HepG2 (cell line): ENCODE measurements around the gene C20orf204. TPM values are rescaled to one million over a fixed set of nuclear protein-coding genes. Genes with fewer than 3 reads are reported as not detected.
A peak's percentile ranks its signal among the peaks of the same experiment; 100 is the strongest.

Experiments
- DMTF1 ChIP-seq: sonication (generic); formaldehyde crosslinking; IDR thresholded peaks from 2 replicates; pipeline ENCODE4 v1.4.0; 2020; ENCODE audit warnings: mild to moderate bottlenecking, missing genetic modification reagents
- DNMT1 ChIP-seq: sonication (generic); formaldehyde crosslinking; IDR thresholded peaks from 2 replicates; pipeline ENCODE4 v1.5.1; 2020; ENCODE audit warnings: mild to moderate bottlenecking, missing genetic modification reagents
- EZH2 ChIP-seq: conservative IDR thresholded peaks from 2 replicates; pipeline ENCODE4 v1.6.1; 2012; ENCODE audit warnings: mild to moderate bottlenecking, low read depth, low read length, moderate library complexity
- FOXK2 ChIP-seq: fragments of 450-650 bp; IDR thresholded peaks from 2 replicates; pipeline ENCODE4 v1.6.1; 2016
- FOXM1 ChIP-seq: sonication (generic); formaldehyde crosslinking; IDR thresholded peaks from 2 replicates; pipeline ENCODE4 v1.5.0; 2020; ENCODE audit warnings: missing genetic modification reagents
- IRF1 ChIP-seq: sonication (generic); formaldehyde crosslinking; IDR thresholded peaks from 2 replicates; pipeline ENCODE4 v1.4.0; 2020; ENCODE audit warnings: low read depth, mild to moderate bottlenecking, missing genetic modification reagents
- KAT8 ChIP-seq: IDR thresholded peaks from 2 replicates; pipeline ENCODE4 v1.6.1; 2016; ENCODE audit warnings: missing genetic modification reagents, missing compliant biosample characterization
- KLF15 ChIP-seq: sonication (generic); formaldehyde crosslinking; IDR thresholded peaks from 2 replicates; pipeline ENCODE4 v1.8.1; 2023; ENCODE audit warnings: borderline replicate concordance, mild to moderate bottlenecking, inconsistent platforms, missing genetic modification reagents, mixed read lengths
- NFIB ChIP-seq: sonication (generic); formaldehyde crosslinking; IDR thresholded peaks from 2 replicates; pipeline ENCODE4 v1.9.0; 2021; ENCODE audit warnings: missing genetic modification reagents, mild to moderate bottlenecking, borderline replicate concordance
- PHF21A ChIP-seq: sonication (generic); formaldehyde crosslinking; IDR thresholded peaks from 2 replicates; pipeline ENCODE4 v1.5.0; 2020; ENCODE audit warnings: mild to moderate bottlenecking, missing genetic modification reagents
- SP5 ChIP-seq: IDR thresholded peaks from 2 replicates; pipeline ENCODE4 v1.6.1; 2016; ENCODE audit warnings: low read depth, borderline replicate concordance
- TFDP2 ChIP-seq: sonication (generic); formaldehyde crosslinking; IDR thresholded peaks from 2 replicates; pipeline ENCODE4 v1.4.0; 2020; ENCODE audit warnings: missing genetic modification reagents
- THRA ChIP-seq: sonication (generic); formaldehyde crosslinking; IDR thresholded peaks from 2 replicates; pipeline ENCODE4 v1.4.0; 2020; ENCODE audit warnings: missing genetic modification reagents, borderline replicate concordance
- ZFP36L2 ChIP-seq: sonication (generic); formaldehyde crosslinking; IDR thresholded peaks from 2 replicates; pipeline ENCODE4 v1.4.0; 2020; ENCODE audit warnings: missing genetic modification reagents
- ZNF280B ChIP-seq: sonication (generic); formaldehyde crosslinking; IDR thresholded peaks from 2 replicates; pipeline ENCODE4 v1.5.0; 2020; ENCODE audit warnings: missing genetic modification reagents, mild to moderate bottlenecking, borderline replicate concordance
- ZNF496 ChIP-seq: sonication (generic); formaldehyde crosslinking; IDR thresholded peaks from 2 replicates; pipeline ENCODE4 v1.8.1; 2023; ENCODE audit warnings: mild to moderate bottlenecking, moderate library complexity, missing genetic modification reagents; ENCODE audit not compliant: insufficient replicate concordance
- ZNF562 ChIP-seq: sonication (generic); formaldehyde crosslinking; IDR thresholded peaks from 2 replicates; pipeline ENCODE4 v1.8.0; 2022; ENCODE audit warnings: missing genetic modification reagents, borderline replicate concordance
- ZNF800 ChIP-seq: sonication (generic); formaldehyde crosslinking; IDR thresholded peaks from 2 replicates; pipeline ENCODE4 v1.4.0; 2020; ENCODE audit warnings: missing genetic modification reagents
- ZNF878 ChIP-seq: sonication (generic); formaldehyde crosslinking; IDR thresholded peaks from 2 replicates; pipeline ENCODE4 v1.8.1; 2023; ENCODE audit warnings: mild to moderate bottlenecking, missing genetic modification reagents, moderate library complexity
- ZSCAN29 ChIP-seq: sonication (generic); formaldehyde crosslinking; conservative IDR thresholded peaks from 2 replicates; pipeline ENCODE4 v1.4.0; 2020; ENCODE audit warnings: mild to moderate bottlenecking, missing genetic modification reagents
- polyA plus RNA-seq, 8 experiments: library from polyadenylated mRNA; depleted of rRNA in 3 of 8; stranded (reverse) in 7 of 8; unstranded in 1 of 8; fragments of >200 nt; fragmentation: Illumina TruSeq in 4 of 8; extraction: Trizol in 4 of 8; gene quantifications; 2 replicates each; pipeline versions ENCODE4 v1.2.1 to v1.2.3, GENCODE V29; 2011 to 2016; ENCODE audit warnings: low read depth in 4 of 8, missing spikeins in 1 of 8, mixed read lengths in 1 of 8; ENCODE audit not compliant: insufficient read depth in 1 of 8
- total RNA-seq, 5 experiments: library from RNA; depleted of rRNA; stranded (reverse); fragments of >200 nt; fragmentation: Illumina TruSeq; extraction: Trizol; gene quantifications; 2 replicates each; pipeline ENCODE4 v1.2.3, GENCODE V29; 2016; ENCODE audit warnings: low read depth in 1 of 5

The C20orf204 gene
- total and polyA plus RNA-seq, 2 of the 13 experiments (the other 11 are each of a cell fraction or from before 2014, with no cell fraction given): 22.1 to 80.0 TPM

GRCh38 chr20:64040231-64041039, 4.5 kb downstream of the C20orf204 start (continued):
- TF ChIP-seq NFIB (0 out of 2 replicates have a peak, but pooled peaks have one; percentile 10), ZSCAN29 (CRISPR knock-in tag) (no peak), ZNF280B (CRISPR knock-in tag) (no peak), ZFP36L2 (CRISPR knock-in tag) (no peak; the same call in 1 of the 2 replicates), IRF1 (CRISPR knock-in tag) (peak; percentile 36; the same call in 1 of the 2 replicates), ZNF496 (CRISPR knock-in tag) (no peak), ZNF878 (no peak), PHF21A (CRISPR knock-in tag) (0 out of 2 replicates have a peak, but pooled peaks have one; percentile 23), KLF15 (CRISPR knock-in tag) (no peak), KAT8 (CRISPR knock-in tag) (no peak), ZNF800 (CRISPR knock-in tag) (no peak), FOXM1 (CRISPR knock-in tag) (no peak), TFDP2 (CRISPR knock-in tag) (no peak), DNMT1 (CRISPR knock-in tag) (no peak), SP5 (peak; percentile 71), DMTF1 (no peak), EZH2 (no peak), THRA (no peak), ZNF562 (no peak), FOXK2 (no peak)
